H1 (cell line): ENCODE results near the gene TMEM260. TPM values are rescaled to one million over a fixed set of nuclear protein-coding genes. Genes with fewer than 3 reads are reported as not detected.

ENCODE experiments used
- CTCF ChIA-PET: fragments of 300-600 bp; sonication (Branson Sonifier 250); formaldehyde crosslinking; loops from one replicate; lab custom pipeline; 2021; ENCODE audit not compliant: partially characterized antibody; lab: Charles Lee
- POLR2A ChIA-PET: fragments of 300-600 bp; sonication (Branson Sonifier 250); formaldehyde crosslinking; loops from one replicate; lab custom pipeline; 2021; ENCODE audit warnings: inconsistent platforms; ENCODE audit not compliant: partially characterized antibody; lab: Charles Lee
- DNase-seq, 2 experiments: peaks; one replicate each; pipeline versions ENCODE4 v3.0.0 to v3.0.0-alpha.2; 2010 to 2022; ENCODE audit warnings: low spot score in 2 of 2, low read depth in 1 of 2, mixed read lengths in 1 of 2
- FAIRE-seq: peaks from 2 replicates; lab custom pipeline; 2011; peaks lifted over from hg19 to GRCh38; lab: Jason Lieb, UNC
- H2AFZ ChIP-seq: 2 replicates; pipeline ENCODE4 v1.8.1; 2012; ENCODE audit warnings: low read length, inconsistent platforms
- H2AK5ac ChIP-seq: 2 replicates; pipeline ENCODE4 v1.6.1; 2013; ENCODE audit warnings: low read depth, low read length
- H2BK120ac ChIP-seq: replicated peaks from 2 replicates; pipeline ENCODE3; 2013; ENCODE audit warnings: low read depth, low read length, inconsistent platforms
- H2BK12ac ChIP-seq: 2 replicates; pipeline ENCODE4 v1.6.1; 2013; ENCODE audit warnings: low read depth, low read length
- H2BK15ac ChIP-seq: 2 replicates; pipeline ENCODE4 v1.6.1; 2013; ENCODE audit warnings: low read length
- H2BK20ac ChIP-seq: 2 replicates; pipeline ENCODE4 v1.6.1; 2013; ENCODE audit warnings: low read length
- H2BK5ac ChIP-seq: 2 replicates; pipeline ENCODE4 v1.6.1; 2013; ENCODE audit warnings: low read depth, low read length
- H3K14ac ChIP-seq: 2 replicates; pipeline ENCODE4 v1.6.1; 2013; ENCODE audit warnings: inconsistent platforms; ENCODE audit not compliant: insufficient read length
- H3K18ac ChIP-seq: 2 replicates; pipeline ENCODE4 v1.6.1; 2013; ENCODE audit warnings: low read length; ENCODE audit errors: extremely low read depth
- H3K23ac ChIP-seq: 2 replicates; pipeline ENCODE4 v1.6.1; 2013; ENCODE audit warnings: inconsistent platforms; ENCODE audit not compliant: insufficient read length
- H3K23me2 ChIP-seq: 2 replicates; pipeline ENCODE4 v1.6.1; 2013; ENCODE audit warnings: low read depth, low read length
- H3K27ac ChIP-seq: 2 replicates; pipeline ENCODE4 v1.6.1; 2011; ENCODE audit warnings: low read depth, low read length, inconsistent platforms
- H3K27me3 ChIP-seq, 4 experiments: replicated peaks in 1 of 4; 1 replicate in 1 of 4; 2 replicates in 3 of 4; pipeline versions ENCODE4 v1.6.1 to v1.8.1; 2011 to 2013; ENCODE audit warnings: low read length in 3 of 4, mild to moderate bottlenecking in 3 of 4, inconsistent platforms in 2 of 4, mixed read lengths in 2 of 4, moderate library complexity in 1 of 4; ENCODE audit not compliant: control insufficient read depth in 3 of 4, insufficient read depth in 3 of 4; ENCODE audit errors: extremely low read depth in 1 of 4
- H3K36me3 ChIP-seq, 4 experiments: 2 replicates each; pipeline versions ENCODE4 v1.6.1 to v1.8.1; 2011 to 2013; ENCODE audit warnings: mild to moderate bottlenecking in 4 of 4, low read length in 3 of 4, moderate library complexity in 2 of 4, control low read depth in 1 of 4, inconsistent platforms in 1 of 4; ENCODE audit not compliant: insufficient read depth in 4 of 4, control insufficient read depth in 2 of 4
- H3K4ac ChIP-seq: replicated peaks from 2 replicates; pipeline ENCODE3; 2013; ENCODE audit warnings: low read length, low read depth, mixed read lengths, inconsistent platforms; ENCODE audit not compliant: insufficient read length
- H3K4me1 ChIP-seq, 4 experiments: replicated peaks in 1 of 4; 1 replicate in 1 of 4; 2 replicates in 3 of 4; pipeline versions ENCODE4 v1.6.1 to v1.8.1; 2011 to 2013; ENCODE audit warnings: low read length in 3 of 4, inconsistent platforms in 2 of 4, mixed read lengths in 1 of 4; ENCODE audit not compliant: insufficient read depth in 4 of 4, control insufficient read depth in 3 of 4
- H3K4me2 ChIP-seq, 2 experiments: 2 replicates each; pipeline versions ENCODE4 v1.6.1 to v1.8.1; 2011 to 2013; ENCODE audit warnings: low read depth in 2 of 2, low read length in 2 of 2, control low read depth in 1 of 2, inconsistent platforms in 1 of 2, mild to moderate bottlenecking in 1 of 2; ENCODE audit not compliant: insufficient read depth in 1 of 2
- H3K4me3 ChIP-seq, 4 experiments: fragments of 200-600, 300-600 bp in 1 of 4; sonication (generic), shearing (Covaris generic), sonication (Bioruptor Twin) in 1 of 4; 2 replicates each; pipeline versions ENCODE4 v1.5.1 to v1.8.1; 2011 to 2016; ENCODE audit warnings: low read length in 4 of 4, low read depth in 3 of 4, control low read depth in 2 of 4, inconsistent platforms in 2 of 4, mild to moderate bottlenecking in 2 of 4, mixed read lengths in 1 of 4, moderate library complexity in 1 of 4; ENCODE audit not compliant: insufficient read depth in 2 of 4; ENCODE audit errors: extremely low read depth in 1 of 4
- H3K56ac ChIP-seq: replicated peaks from 2 replicates; pipeline ENCODE3; 2013; ENCODE audit warnings: low read depth, mild to moderate bottlenecking, mixed read lengths, low read length, inconsistent platforms; ENCODE audit not compliant: insufficient read length
- H3K79me1 ChIP-seq: 2 replicates; pipeline ENCODE4 v1.6.1; 2013; ENCODE audit warnings: low read depth, low read length, control low read depth
- H3K79me2 ChIP-seq, 2 experiments: 2 replicates each; pipeline versions ENCODE4 v1.6.1 to v1.8.1; 2012 to 2013; ENCODE audit warnings: low read length in 2 of 2, mild to moderate bottlenecking in 2 of 2, inconsistent platforms in 1 of 2; ENCODE audit not compliant: insufficient read depth in 2 of 2, control insufficient read depth in 1 of 2
- H3K9ac ChIP-seq, 4 experiments: replicated peaks in 1 of 4; 1 replicate in 1 of 4; 2 replicates in 3 of 4; pipeline versions ENCODE4 v1.6.1 to v1.8.1; 2011 to 2013; ENCODE audit warnings: low read depth in 3 of 4, low read length in 3 of 4, control low read depth in 2 of 4, mild to moderate bottlenecking in 2 of 4, moderate library complexity in 2 of 4, inconsistent platforms in 1 of 4; ENCODE audit errors: extremely low read depth in 1 of 4
- H3K9me3 ChIP-seq, 2 experiments: 2 replicates each; pipeline versions ENCODE4 v1.6.1 to v1.8.1; 2012 to 2013; ENCODE audit warnings: mild to moderate bottlenecking in 2 of 2, moderate library complexity in 2 of 2, control low read depth in 1 of 2, inconsistent platforms in 1 of 2, low read depth in 1 of 2, low read length in 1 of 2, mixed read lengths in 1 of 2; ENCODE audit not compliant: insufficient read depth in 2 of 2
- H4K20me1 ChIP-seq, 2 experiments: replicated peaks in 1 of 2; 2 replicates each; pipeline versions ENCODE3 to v1.8.1; 2011 to 2013; ENCODE audit warnings: inconsistent platforms in 2 of 2, low read length in 2 of 2, mild to moderate bottlenecking in 1 of 2; ENCODE audit not compliant: insufficient read depth in 2 of 2, control insufficient read depth in 1 of 2
- H4K5ac ChIP-seq: 2 replicates; pipeline ENCODE4 v1.6.1; 2013; ENCODE audit warnings: low read length, low read depth, mixed read lengths, inconsistent platforms; ENCODE audit not compliant: insufficient read length
- H4K8ac ChIP-seq: 2 replicates; pipeline ENCODE4 v1.8.0; 2013; ENCODE audit warnings: mild to moderate bottlenecking, moderate library complexity, low read length, inconsistent platforms; ENCODE audit not compliant: insufficient read depth; ENCODE audit errors: extremely low read depth
- H4K91ac ChIP-seq: replicated peaks from 2 replicates; pipeline ENCODE3; 2013; ENCODE audit warnings: low read length, mixed read lengths, inconsistent platforms; ENCODE audit not compliant: insufficient read length
- CEBPB ChIP-seq: IDR thresholded peaks from 2 replicates; pipeline ENCODE4 v1.6.1; 2012; ENCODE audit warnings: low read depth, low read length
- CHD2 ChIP-seq: IDR thresholded peaks from 2 replicates; pipeline ENCODE4 v1.6.1; 2012; ENCODE audit warnings: low read length, improper control_type of control experiment
- CREB1 ChIP-seq: IDR thresholded peaks from 2 replicates; pipeline ENCODE4 v1.6.1; 2012; ENCODE audit warnings: inconsistent platforms
- CTBP2 ChIP-seq: IDR thresholded peaks from 2 replicates; pipeline ENCODE4 v1.7.0; 2011; ENCODE audit warnings: borderline replicate concordance, mild to moderate bottlenecking, moderate library complexity, mixed read lengths, low read length; ENCODE audit not compliant: insufficient read depth, insufficient read length
- KDM1A ChIP-seq: fragments of 200-600, 300-600 bp; sonication (generic); IDR thresholded peaks from 2 replicates; pipeline ENCODE4 v1.7.1; 2016; ENCODE audit warnings: mild to moderate bottlenecking, low read length, borderline replicate concordance
- KDM4A ChIP-seq: IDR thresholded peaks from one replicate; pipeline ENCODE4 v1.7.1; 2012; ENCODE audit warnings: low read depth, mild to moderate bottlenecking, moderate library complexity, low read length, inconsistent platforms; ENCODE audit not compliant: severe bottlenecking
- RAD21 ChIP-seq, 2 experiments: IDR thresholded peaks in 1 of 2; conservative IDR thresholded peaks in 1 of 2; 2 replicates each; pipeline ENCODE4 v1.6.1; 2011; ENCODE audit warnings: low read depth in 2 of 2, low read length in 2 of 2, improper control_type of control experiment in 1 of 2, inconsistent platforms in 1 of 2, mild to moderate bottlenecking in 1 of 2, moderate library complexity in 1 of 2
- RNF2 ChIP-seq: fragments of 200-900, 300-1000 bp; sonication (generic); IDR thresholded peaks from 2 replicates; pipeline ENCODE4 v1.7.1; 2016; ENCODE audit warnings: borderline replicate concordance, low read depth, mild to moderate bottlenecking, antibody characterized with exemption, low read length; ENCODE audit not compliant: poor library complexity, severe bottlenecking; ENCODE audit errors: missing control alignments
- RXRA ChIP-seq: IDR thresholded peaks from 2 replicates; pipeline ENCODE4 v1.6.1; 2011; ENCODE audit warnings: low read depth, mild to moderate bottlenecking, low read length, moderate library complexity; ENCODE audit not compliant: insufficient read depth
- SIRT6 ChIP-seq: IDR thresholded peaks from one replicate; pipeline ENCODE4 v1.7.1; 2012; ENCODE audit warnings: low read length, inconsistent platforms
- TAF1 ChIP-seq: IDR thresholded peaks from 2 replicates; pipeline ENCODE4 v1.6.1; 2011; ENCODE audit warnings: mild to moderate bottlenecking, low read depth, low read length
- TEAD4 ChIP-seq: IDR thresholded peaks from 2 replicates; pipeline ENCODE4 v1.6.1; 2012; ENCODE audit warnings: low read depth, low read length, inconsistent platforms, mixed read lengths
- WGBS, 2 experiments: shearing (Covaris generic) in 1 of 2; methylation state at CpG; one replicate each; pipeline versions ENCODE4 v1.1.6 to v1.1.7; 2013 to 2015; ENCODE audit warnings: low lambda C conversion rate in 2 of 2, mixed read lengths in 2 of 2, inconsistent platforms in 1 of 2, low coverage in 1 of 2, missing lambda C conversion rate in 1 of 2; ENCODE audit not compliant: insufficient replicate concordance in 2 of 2, insufficient coverage in 1 of 2, insufficient read length in 1 of 2; ENCODE audit errors: extremely low coverage in 1 of 2, missing lambda C conversion rate in 1 of 2; 5-methylcytosine and 5-hydroxymethylcytosine counted together
- polyA plus RNA-seq, 7 experiments: library from polyadenylated mRNA; depleted of rRNA in 3 of 7; stranded (reverse) in 5 of 7; unstranded in 2 of 7; fragments of >200 nt in 5 of 7; fragments of 200-250 nt in 2 of 7; gene quantifications; 1 replicate in 5 of 7; 2 replicates in 1 of 7; 4 replicates in 1 of 7; pipeline versions ENCODE4 v1.2.1 to v1.2.3, GENCODE V29; 2011 to 2013; ENCODE audit warnings: missing spikeins in 2 of 7, mixed read lengths in 2 of 7
- total RNA-seq: library from RNA; stranded (reverse); fragmentation: NEBNext Ultra II Directional; extraction: Animal tissue kit (Norgen Biotek cat#: 25700); gene quantifications from 2 replicates; pipeline ENCODE4 v1.2.1, GENCODE V29; 2021
- TF ChIP-seq, protein P1 (sequence below): IDR thresholded peaks from 2 replicates; pipeline ENCODE4 v1.6.1; 2011; ENCODE audit warnings: low read depth, mild to moderate bottlenecking, low read length; ENCODE audit not compliant: insufficient read depth

TMEM260 gene
- total and polyA plus RNA-seq, 2 of the 8 experiments (the other 6 are each of a cell fraction or from before 2014, with no cell fraction given) = 14.4 to 15.2 TPM

DNA sequence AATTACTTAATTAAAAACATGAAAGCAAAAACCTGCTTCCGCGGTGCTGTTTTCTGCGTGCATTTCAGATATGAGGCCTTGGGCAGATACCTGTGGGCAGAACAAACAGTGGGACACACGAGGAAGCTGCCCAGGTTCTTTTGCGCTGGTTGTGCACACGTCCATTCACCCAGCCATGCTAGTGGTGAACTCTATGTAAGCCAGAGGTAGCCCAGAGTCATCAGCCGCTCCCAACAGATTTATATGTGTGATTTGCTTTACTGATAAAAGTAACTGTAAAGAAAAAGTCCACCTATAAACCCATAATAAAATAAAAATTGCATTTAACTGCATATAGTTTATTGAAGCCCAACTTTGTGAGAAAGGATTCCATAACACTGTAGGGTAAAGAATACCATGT, 47.1 kb upstream of the TMEM260 start:
- Histone ChIP-seq H3K4ac (no peak overlapping the region), H2BK5ac (no peak overlapping the region), H4K8ac (no peak overlapping the region), H3K27ac (no peak overlapping the region), H3K23me2 (no peaks in the 10 kb centered on the region), H4K91ac (no peak overlapping the region), H2BK20ac (no peak overlapping the region), H3K4me3 (no peak overlapping the region), H3K56ac (no peak overlapping the region), H3K9me3 (no peaks in the 10 kb centered on the region), H3K14ac (no peak overlapping the region), H3K9ac (no peak overlapping the region), H3K27me3 (peaks cover 0 to 2% (median 0%) of the 10 kb centered on the region in 4 experiments; a peak in 2 of 7 replicates), H2AK5ac (no peak overlapping the region), H2BK12ac (no peak overlapping the region), H4K20me1 (no peaks in the 10 kb centered on the region), H3K23ac (no peak overlapping the region), H2AFZ (no peak overlapping the region), H4K5ac (no peak overlapping the region), H3K4me2 (no peak overlapping the region), H2BK120ac (no peak overlapping the region), H3K18ac (no peak overlapping the region), H2BK15ac (no peak overlapping the region), H3K79me2 (no peaks in the 10 kb centered on the region), H3K36me3 (no peaks in the 10 kb centered on the region), H3K4me1 (peaks cover 0 to 3% (median 0%) of the 10 kb centered on the region in 4 experiments; a peak in 1 of 7 replicates), H3K79me1 (no peaks in the 10 kb centered on the region)
- ChIA-PET CTCF (interaction anchor here (1.1 to 1.5 kb wide), 3 partner anchors 20 to 47 kb away, joined by 3 to 7 read pairs (median 5); partner anchors contain the start of gene TMEM260), POLR2A (interaction anchor here (0.9 kb wide), 1 partner anchor 20 kb away, joined by 3 read pairs; no protein-coding TSS in a partner anchor)
- DNase-seq (no peak), FAIRE-seq (no peak)
- 96% methylated on average over 7 of the region's 7 CpGs; no CpG with 5 or more reads in 1 of the 2 experiments for WGBS, 2 experiments
- TF ChIP-seq KDM4A = no peak
- no peak for TF ChIP-seq KDM1A
- TF ChIP-seq RXRA = no peak
- no peak for TF ChIP-seq CTBP2
- TF ChIP-seq, protein P1, sequence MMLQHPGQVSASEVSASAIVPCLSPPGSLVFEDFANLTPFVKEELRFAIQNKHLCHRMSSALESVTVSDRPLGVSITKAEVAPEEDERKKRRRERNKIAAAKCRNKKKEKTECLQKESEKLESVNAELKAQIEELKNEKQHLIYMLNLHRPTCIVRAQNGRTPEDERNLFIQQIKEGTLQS = no peak
- TF ChIP-seq SIRT6 = no peak
- TF ChIP-seq CEBPB = no peak
- TF ChIP-seq TEAD4 = no peak
- no peak for TF ChIP-seq RAD21 (IDR thresholded peaks at IDR 0.05 in 1 of 2, conservative IDR thresholded peaks at IDR 0.05 in 1 of 2; ENCODE audit: low read depth in 2 of 2, low read length in 2 of 2)
- no peak for TF ChIP-seq TAF1
- no peak for TF ChIP-seq RNF2
- TF ChIP-seq CREB1 = no peak
- no peak for TF ChIP-seq CHD2
